GM11168 (cell line): Measurements from ENCODE around the gene SPINK13.
"Not testable (repeated sequence)": the region's sequence is repeated elsewhere in the genome, so short reads cannot be mapped to it uniquely, and the experiment has no call there.

Experiments used
- in situ Hi-C: fragments of 300-500 bp; cut with MboI; formaldehyde crosslinking; loops from one replicate; pipeline ENCODE4 v1.12.0; 2022; ENCODE audit warnings: low sequenced_read_pairs; ENCODE audit not compliant: unreplicated experiment

Gene SPINK13

DNA sequence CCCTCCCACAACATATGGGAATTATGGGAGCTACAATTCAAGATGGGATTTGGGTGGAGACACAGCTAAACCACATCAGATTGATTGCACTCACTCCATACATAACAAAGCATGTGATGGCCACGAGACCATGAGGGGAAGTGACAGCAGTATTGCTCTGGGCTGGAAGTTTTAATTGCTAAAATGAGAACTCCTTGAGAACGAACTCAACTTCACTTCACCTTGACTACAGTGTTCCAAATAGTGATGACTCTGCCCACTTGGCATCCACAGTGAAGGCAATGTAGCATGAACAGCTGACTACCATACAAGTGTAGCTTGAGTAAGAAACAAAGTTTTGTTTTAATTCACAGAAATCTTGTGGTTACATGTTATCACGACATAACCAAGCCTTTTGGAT lies 42.9 kb downstream of the SPINK13 start:
- in situ Hi-C loops, result no loop called here

DNA sequence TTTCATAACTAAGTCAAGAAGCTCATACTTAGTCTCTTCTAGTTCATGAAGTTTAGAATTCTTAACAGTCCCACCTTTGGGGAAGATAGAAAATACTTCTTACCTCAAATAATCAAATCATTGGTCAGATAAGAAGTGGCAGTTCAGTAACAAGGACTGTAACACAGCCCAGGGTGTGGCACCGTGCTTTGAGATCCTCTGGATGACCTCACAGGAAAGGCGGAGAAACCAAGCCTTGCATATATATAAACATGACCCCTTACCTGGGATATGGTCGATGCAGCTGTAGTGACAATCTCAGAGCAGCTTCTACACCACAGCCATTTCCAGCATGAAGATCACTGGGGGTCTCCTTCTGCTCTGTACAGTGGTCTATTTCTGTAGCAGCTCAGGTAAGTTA lies 43.6 kb downstream of the SPINK13 start, which contains the start of gene SPINK7:
TSS of gene SPINK7 (plus strand) at position 271 of the 400 bp plus-strand sequence. CDS start at position 332, 61 bp downstream.
- in situ Hi-C loops, result no loop called here

DNA sequence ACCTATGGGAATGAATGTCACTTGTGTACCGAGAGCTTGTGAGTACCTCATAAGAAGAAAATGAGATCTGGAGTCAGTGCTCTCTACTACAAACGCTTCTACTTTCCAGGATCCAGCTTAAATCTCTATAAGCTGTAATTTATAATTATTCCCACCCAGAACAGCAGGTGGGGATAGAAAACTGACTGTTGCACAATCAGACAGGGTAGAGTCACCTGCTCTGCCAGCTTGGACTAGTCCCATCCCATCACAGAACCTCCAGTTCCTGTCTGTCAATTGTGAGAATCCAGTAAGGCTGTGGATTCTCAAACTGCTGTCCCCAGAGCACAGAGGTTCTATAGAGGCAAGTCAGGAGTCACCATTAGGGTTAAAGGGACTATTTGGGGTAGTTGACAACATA lies 45.6 kb downstream of the SPINK13 start:
- in situ Hi-C loops, result no loop called here

DNA sequence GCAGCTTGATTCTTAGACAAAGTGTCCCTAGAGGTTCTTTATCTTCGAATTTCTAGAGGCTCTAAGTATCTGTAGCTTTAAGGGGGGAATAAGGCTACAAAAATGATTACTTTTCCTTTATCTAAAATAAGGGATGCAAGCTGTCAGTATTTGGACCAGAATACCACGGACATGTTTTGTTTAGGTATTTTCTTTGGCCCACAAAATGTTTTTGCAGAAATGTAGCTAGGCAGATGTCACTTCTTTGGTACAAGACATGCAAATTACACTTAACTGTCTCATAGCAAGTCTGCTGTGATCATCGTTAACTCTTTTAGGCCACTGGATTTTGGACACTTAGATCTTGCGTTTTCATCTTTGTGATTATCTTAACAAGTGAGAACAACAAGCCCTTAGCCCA lies 46.1 kb downstream of the SPINK13 start:
- in situ Hi-C loops, result no loop called here

DNA sequence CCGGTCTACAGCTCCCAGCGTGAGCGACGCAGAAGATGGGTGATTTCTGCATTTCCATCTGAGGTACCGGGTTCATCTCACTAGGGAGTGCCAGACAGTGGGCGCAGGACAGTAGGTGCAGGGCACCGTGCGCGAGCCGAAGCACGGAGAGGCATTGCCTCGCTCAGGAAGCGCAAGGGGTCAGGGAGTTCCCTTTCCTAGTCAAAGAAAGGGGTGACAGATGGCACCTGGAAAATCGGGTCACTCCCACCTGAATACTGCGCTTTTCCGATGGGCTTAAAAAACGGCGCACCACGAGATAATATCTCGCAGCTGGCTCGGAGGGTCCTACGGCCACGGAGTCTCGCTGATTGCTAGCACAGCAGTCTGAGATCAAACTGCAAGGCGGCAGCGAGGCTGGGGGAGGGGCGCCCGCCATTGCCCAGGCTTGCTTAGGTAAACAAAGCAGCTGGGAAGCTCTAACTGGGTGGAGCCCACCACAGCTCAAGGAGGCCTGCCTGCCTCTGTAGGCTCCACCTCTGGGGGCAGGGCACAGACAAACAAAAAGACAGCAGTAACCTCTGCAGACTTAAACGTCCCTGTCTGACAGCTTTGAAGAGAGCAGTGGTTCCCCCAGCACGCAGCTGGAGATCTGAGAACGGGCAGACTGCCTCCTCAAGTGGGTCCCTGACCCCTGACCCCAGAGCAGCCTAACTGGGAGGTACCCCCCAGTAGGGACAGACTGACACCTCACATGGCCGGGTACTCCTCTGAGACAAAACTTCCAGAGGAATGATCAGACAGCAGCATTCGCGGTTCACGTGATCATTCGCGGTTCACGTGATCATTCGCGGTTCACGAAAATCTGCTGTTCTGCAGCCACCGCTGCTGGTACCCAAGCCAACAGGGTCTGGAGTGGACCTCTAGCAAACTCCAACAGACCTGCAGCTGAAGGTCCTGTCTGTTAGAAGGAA lies 51.7 kb downstream of the SPINK13 start:
- in situ Hi-C loops, result not testable (repeated sequence)

DNA sequence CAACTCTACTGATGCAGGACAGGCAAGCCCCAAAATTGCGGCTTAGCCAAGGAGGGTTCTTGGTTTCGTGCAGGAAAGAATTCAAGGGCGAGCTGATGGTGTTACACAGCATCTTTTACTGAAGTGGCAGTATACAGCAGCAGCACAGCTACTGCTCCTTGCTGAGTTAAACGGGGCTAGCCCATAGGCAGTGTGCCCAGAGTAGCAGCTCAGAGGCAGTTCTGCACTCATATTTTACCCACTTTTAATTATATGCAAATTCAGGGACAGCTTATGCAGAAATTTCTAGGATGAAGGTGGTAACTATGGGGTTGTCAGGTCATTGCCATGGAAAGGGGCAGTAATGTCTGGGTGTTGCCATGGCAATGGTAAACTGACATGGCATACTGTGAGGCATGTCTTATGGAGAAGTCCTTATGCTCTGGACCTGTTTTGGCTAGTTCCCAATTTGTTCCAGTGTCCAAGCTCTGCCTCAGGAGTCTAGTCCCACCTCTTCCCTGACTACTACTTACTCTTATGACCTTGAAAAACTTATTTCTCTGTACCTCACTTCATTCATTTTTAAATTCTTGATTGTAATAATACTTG lies 64.8 kb downstream of the SPINK13 start:
- in situ Hi-C loops, result no loop called here

DNA sequence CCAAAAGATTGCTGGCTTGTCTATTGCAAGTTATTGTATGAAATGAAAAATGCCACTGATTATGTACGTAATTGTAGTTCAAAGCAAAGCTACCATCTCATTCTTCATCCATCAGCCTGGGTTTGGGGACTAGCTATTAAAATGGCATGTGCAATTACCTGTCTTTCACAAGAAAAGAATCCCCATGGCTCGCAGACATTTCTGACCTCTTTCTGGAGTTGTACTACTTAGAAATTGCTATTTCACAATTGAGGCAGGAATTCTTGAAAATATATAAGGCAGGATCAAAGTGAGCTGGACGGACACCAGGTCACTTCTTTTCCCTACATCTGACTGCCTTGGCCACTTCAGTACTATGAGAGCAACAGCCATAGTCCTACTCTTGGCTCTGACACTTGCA lies 66.7 kb downstream of the SPINK13 start, which contains the start of gene SPINK9:
TSS of gene SPINK9 (plus strand) at position 301 of the 400 bp plus-strand sequence. CDS start at position 356, 55 bp downstream.
- in situ Hi-C loops, result no loop called here
